GM12878 (cell line): Measurements from ENCODE around the gene KIF2C. TPM values are rescaled to one million over a fixed set of nuclear protein-coding genes. Genes with fewer than 3 reads are reported as not detected.

ENCODE experiments used
- ATF2 ChIP-seq: IDR thresholded peaks from 2 replicates; pipeline ENCODE4 v1.6.1; 2012; ENCODE audit warnings: low read length, inconsistent platforms
- CEBPZ ChIP-seq: fragments of 150-350 bp; IDR thresholded peaks from 2 replicates; pipeline ENCODE4 v1.6.1; 2016; ENCODE audit warnings: low read depth, low read length
- CHD1 ChIP-seq: IDR thresholded peaks from 2 replicates; pipeline ENCODE4 v1.6.1; 2012; ENCODE audit warnings: low read depth, low read length, improper control_type of control experiment
- CTCF ChIP-seq, 3 experiments: IDR thresholded peaks in 2 of 3; conservative IDR thresholded peaks in 1 of 3; 2 replicates each; pipeline ENCODE4 v1.5.1; 2011; ENCODE audit warnings: low read depth in 3 of 3, low read length in 3 of 3, mild to moderate bottlenecking in 3 of 3, control low read depth in 2 of 3, moderate library complexity in 2 of 3, inconsistent platforms in 1 of 3, mixed read lengths in 1 of 3; ENCODE audit not compliant: control insufficient read depth in 2 of 3, insufficient read depth in 1 of 3; ENCODE audit errors: extremely low read depth in 1 of 3
- EED ChIP-seq: sonication (generic); IDR thresholded peaks from 2 replicates; pipeline ENCODE4 v1.6.1; 2016; ENCODE audit warnings: antibody characterized with exemption, low read depth
- FOS ChIP-seq: IDR thresholded peaks from 3 replicates; pipeline ENCODE4 v1.6.1; 2011; ENCODE audit warnings: borderline replicate concordance; ENCODE audit not compliant: insufficient read length; ENCODE audit errors: extremely low read depth
- FOXK2 ChIP-seq: fragments of 450-650 bp; IDR thresholded peaks from 2 replicates; pipeline ENCODE4 v1.6.1; 2017; ENCODE audit warnings: mild to moderate bottlenecking, moderate library complexity
- IRF3 ChIP-seq: fragments of 450-650 bp; IDR thresholded peaks from 2 replicates; pipeline ENCODE4 v1.6.1; 2014; ENCODE audit warnings: mild to moderate bottlenecking
- NFXL1 ChIP-seq: fragments of 450-650 bp; IDR thresholded peaks from 2 replicates; pipeline ENCODE4 v1.6.1; 2017; ENCODE audit warnings: antibody characterized with exemption, mild to moderate bottlenecking, borderline replicate concordance
- NKRF ChIP-seq: fragments of 450-650 bp; conservative IDR thresholded peaks from 2 replicates; pipeline ENCODE4 v1.6.1; 2017; ENCODE audit warnings: mild to moderate bottlenecking, moderate library complexity
- PAX5 ChIP-seq: IDR thresholded peaks from 2 replicates; pipeline ENCODE4 v1.6.1; 2011; ENCODE audit warnings: low read depth, low read length, borderline replicate concordance
- POLR2AphosphoS2 ChIP-seq: IDR thresholded peaks from 2 replicates; pipeline ENCODE4 v1.6.1; 2011; ENCODE audit warnings: low read depth, mild to moderate bottlenecking, low read length, improper control_type of control experiment, moderate library complexity
- SMARCA5 ChIP-seq: fragments of 450-650 bp; IDR thresholded peaks from 2 replicates; pipeline ENCODE4 v1.6.1; 2017; ENCODE audit warnings: mild to moderate bottlenecking
- SREBF2 ChIP-seq: IDR thresholded peaks from 2 replicates; pipeline ENCODE4 v1.6.1; 2012; ENCODE audit warnings: mild to moderate bottlenecking, low read length
- TAF1 ChIP-seq: IDR thresholded peaks from 2 replicates; pipeline ENCODE4 v1.6.1; 2011; ENCODE audit warnings: mild to moderate bottlenecking, low read depth, low read length, borderline replicate concordance
- TCF12 ChIP-seq: IDR thresholded peaks from 2 replicates; pipeline ENCODE4 v1.6.1; 2011; ENCODE audit warnings: low read depth, mild to moderate bottlenecking, low read length
- YY1 ChIP-seq: IDR thresholded peaks from 2 replicates; pipeline ENCODE4 v1.6.1; 2011; ENCODE audit warnings: low read depth, mild to moderate bottlenecking, low read length
- ZBED1 ChIP-seq: IDR thresholded peaks from 2 replicates; pipeline ENCODE4 v1.6.1; 2016; ENCODE audit warnings: borderline replicate concordance
- ZZZ3 ChIP-seq: IDR thresholded peaks from 2 replicates; pipeline ENCODE4 v1.6.1; 2011; ENCODE audit warnings: low read depth; ENCODE audit not compliant: control insufficient read depth, insufficient read length
- polyA plus RNA-seq, 11 experiments: library from polyadenylated mRNA; depleted of rRNA in 4 of 11; unstranded in 6 of 11; stranded (reverse) in 5 of 11; fragments of >200 nt; fragmentation: Nextera tagmentation in 4 of 11; fragmentation: Illumina TruSeq in 1 of 11; extraction: Ambion mirVana in 4 of 11; extraction: Trizol in 1 of 11; gene quantifications; 1 replicate in 1 of 11; 2 replicates in 10 of 11; pipeline versions ENCODE4 v1.2.1 to v1.2.3, GENCODE V29; 2011 to 2016; ENCODE audit warnings: inconsistent platforms in 2 of 11, missing spikeins in 2 of 11, low read depth in 1 of 11
- total RNA-seq, 4 experiments: library from RNA; depleted of rRNA in 3 of 4; stranded (reverse); fragments of >200 nt in 3 of 4; fragmentation: Illumina TruSeq in 1 of 4; extraction: Trizol in 1 of 4; gene quantifications; 2 replicates each; pipeline versions ENCODE4 v1.2.1 to v1.2.3, GENCODE V29; 2013 to 2021

Gene KIF2C
- total and polyA plus RNA-seq, 10 of the 15 experiments (the other 5 are each of a cell fraction or from before 2014, with no cell fraction given): 42.3 to 104 (median 83.8) TPM

- no peak for TF ChIP-seq IRF3
- peak; percentile 17; the same call in 1 of the 2 replicates for TF ChIP-seq SMARCA5
- no peak for TF ChIP-seq SREBF2
- peak; percentile 71; the same call in 1 of the 2 replicates for TF ChIP-seq TCF12
- no peak for TF ChIP-seq FOS
- no peak for TF ChIP-seq CTCF (IDR thresholded peaks at IDR 0.05 in 2 of 3, conservative IDR thresholded peaks at IDR 0.05 in 1 of 3; ENCODE audit: control insufficient read depth in 2 of 3, extremely low read depth in 1 of 3, insufficient read depth in 1 of 3, low read depth in 3 of 3, low read length in 3 of 3)
- TF ChIP-seq CHD1: no peak
- peak; percentile 53; the same call in 1 of the 2 replicates for TF ChIP-seq PAX5
- TF ChIP-seq NKRF: no peak
- peak; percentile 65; the same call in 1 of the 2 replicates for TF ChIP-seq TAF1
- no peak for TF ChIP-seq CEBPZ
- no peak for TF ChIP-seq NFXL1
- peak; percentile 84 for TF ChIP-seq EED
- TF ChIP-seq ATF2: no peak
- TF ChIP-seq ZBED1: no peak
- no peak for TF ChIP-seq ZZZ3
- peak; percentile 68 for TF ChIP-seq YY1
- TF ChIP-seq POLR2AphosphoS2: 0 out of 2 replicates have a peak, but pooled peaks have one; percentile 20
- no peak for TF ChIP-seq FOXK2
These were observed 69.6 kb downstream of the KIF2C start (continued) for GRCh38 chr1:44808938-44809917.
